ENCODE data around the gene THAP7. TPM values are rescaled to one million over a fixed set of nuclear protein-coding genes. Genes with fewer than 3 reads are reported as not detected.

THAP7 gene
- total and polyA plus RNA-seq, 2 of the 13 experiments (the other 11 are each of a cell fraction or from before 2014, with no cell fraction given) = 13.0 to 25.5 TPM

DNA sequence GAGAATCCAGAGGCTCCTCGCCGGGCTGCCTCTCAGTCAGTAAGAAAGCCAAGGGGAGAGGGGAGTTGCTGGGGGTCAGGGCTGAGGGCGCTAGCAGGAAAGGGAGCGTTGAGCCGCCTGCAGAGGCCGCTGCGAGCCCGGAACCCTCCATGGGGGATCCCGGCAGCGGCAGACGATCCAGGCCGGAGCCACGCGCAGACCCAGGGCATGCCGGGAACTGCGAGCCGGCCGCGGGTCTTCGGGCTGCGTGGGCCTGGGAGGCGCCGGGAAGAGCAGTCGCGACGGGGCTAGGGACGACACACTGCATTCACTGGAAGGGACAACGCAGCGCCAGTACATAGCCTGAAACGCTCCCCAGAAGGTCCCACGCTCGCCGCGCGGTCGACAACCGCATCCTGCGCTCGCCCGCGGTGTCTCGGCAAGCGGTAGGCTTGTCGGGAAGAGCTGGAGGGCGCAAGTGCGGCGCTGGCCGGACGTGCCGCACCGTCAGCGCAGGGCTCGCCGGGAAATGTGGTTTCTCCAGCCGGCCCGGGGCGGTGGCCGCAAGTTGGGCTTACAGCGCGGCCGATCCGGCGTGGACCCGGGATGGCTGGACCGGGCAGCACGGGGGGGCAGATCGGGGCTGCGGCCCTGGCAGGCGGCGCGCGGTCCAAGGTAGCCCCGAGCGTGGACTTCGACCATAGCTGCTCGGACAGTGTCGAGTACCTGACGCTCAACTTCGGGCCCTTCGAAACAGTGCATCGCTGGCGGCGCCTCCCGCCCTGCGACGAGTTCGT, 19.9 kb downstream of the THAP7 start, which contains the start of gene LZTR1 (continued):
- TF ChIP-seq, protein P1, sequence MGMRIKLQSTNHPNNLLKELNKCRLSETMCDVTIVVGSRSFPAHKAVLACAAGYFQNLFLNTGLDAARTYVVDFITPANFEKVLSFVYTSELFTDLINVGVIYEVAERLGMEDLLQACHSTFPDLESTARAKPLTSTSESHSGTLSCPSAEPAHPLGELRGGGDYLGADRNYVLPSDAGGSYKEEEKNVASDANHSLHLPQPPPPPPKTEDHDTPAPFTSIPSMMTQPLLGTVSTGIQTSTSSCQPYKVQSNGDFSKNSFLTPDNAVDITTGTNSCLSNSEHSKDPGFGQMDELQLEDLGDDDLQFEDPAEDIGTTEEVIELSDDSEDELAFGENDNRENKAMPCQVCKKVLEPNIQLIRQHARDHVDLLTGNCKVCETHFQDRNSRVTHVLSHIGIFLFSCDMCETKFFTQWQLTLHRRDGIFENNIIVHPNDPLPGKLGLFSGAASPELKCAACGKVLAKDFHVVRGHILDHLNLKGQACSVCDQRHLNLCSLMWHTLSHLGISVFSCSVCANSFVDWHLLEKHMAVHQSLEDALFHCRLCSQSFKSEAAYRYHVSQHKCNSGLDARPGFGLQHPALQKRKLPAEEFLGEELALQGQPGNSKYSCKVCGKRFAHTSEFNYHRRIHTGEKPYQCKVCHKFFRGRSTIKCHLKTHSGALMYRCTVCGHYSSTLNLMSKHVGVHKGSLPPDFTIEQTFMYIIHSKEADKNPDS (CRISPR knock-in tag; IDR thresholded peaks at IDR 0.05) = peak; percentile 56; the same call in 1 of the 2 replicates
- TF ChIP-seq, protein P2, sequence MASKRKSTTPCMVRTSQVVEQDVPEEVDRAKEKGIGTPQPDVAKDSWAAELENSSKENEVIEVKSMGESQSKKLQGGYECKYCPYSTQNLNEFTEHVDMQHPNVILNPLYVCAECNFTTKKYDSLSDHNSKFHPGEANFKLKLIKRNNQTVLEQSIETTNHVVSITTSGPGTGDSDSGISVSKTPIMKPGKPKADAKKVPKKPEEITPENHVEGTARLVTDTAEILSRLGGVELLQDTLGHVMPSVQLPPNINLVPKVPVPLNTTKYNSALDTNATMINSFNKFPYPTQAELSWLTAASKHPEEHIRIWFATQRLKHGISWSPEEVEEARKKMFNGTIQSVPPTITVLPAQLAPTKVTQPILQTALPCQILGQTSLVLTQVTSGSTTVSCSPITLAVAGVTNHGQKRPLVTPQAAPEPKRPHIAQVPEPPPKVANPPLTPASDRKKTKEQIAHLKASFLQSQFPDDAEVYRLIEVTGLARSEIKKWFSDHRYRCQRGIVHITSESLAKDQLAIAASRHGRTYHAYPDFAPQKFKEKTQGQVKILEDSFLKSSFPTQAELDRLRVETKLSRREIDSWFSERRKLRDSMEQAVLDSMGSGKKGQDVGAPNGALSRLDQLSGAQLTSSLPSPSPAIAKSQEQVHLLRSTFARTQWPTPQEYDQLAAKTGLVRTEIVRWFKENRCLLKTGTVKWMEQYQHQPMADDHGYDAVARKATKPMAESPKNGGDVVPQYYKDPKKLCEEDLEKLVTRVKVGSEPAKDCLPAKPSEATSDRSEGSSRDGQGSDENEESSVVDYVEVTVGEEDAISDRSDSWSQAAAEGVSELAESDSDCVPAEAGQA (IDR thresholded peaks at IDR 0.05; ENCODE audit: low read depth) = no peak
- TF ChIP-seq, protein P2 (CRISPR knock-in tag; IDR thresholded peaks at IDR 0.05; ENCODE audit: borderline replicate concordance) = peak; percentile 83; the same call in 1 of the 2 replicates
- TF ChIP-seq ZNF33B (CRISPR knock-in tag; IDR thresholded peaks at IDR 0.05) (no peak; the same call in 1 of the 2 replicates), YEATS2 (CRISPR knock-in tag; IDR thresholded peaks at IDR 0.05; ENCODE audit: borderline replicate concordance) (peak; percentile 87), HOXA5 (CRISPR knock-in tag; IDR thresholded peaks at IDR 0.05) (peak; percentile 85), PCBP2 (optimal IDR thresholded peaks at IDR 0.05; ENCODE audit: low read depth, low read length, poor library complexity, severe bottlenecking) (no peak)
- TF ChIP-seq, protein P3, sequence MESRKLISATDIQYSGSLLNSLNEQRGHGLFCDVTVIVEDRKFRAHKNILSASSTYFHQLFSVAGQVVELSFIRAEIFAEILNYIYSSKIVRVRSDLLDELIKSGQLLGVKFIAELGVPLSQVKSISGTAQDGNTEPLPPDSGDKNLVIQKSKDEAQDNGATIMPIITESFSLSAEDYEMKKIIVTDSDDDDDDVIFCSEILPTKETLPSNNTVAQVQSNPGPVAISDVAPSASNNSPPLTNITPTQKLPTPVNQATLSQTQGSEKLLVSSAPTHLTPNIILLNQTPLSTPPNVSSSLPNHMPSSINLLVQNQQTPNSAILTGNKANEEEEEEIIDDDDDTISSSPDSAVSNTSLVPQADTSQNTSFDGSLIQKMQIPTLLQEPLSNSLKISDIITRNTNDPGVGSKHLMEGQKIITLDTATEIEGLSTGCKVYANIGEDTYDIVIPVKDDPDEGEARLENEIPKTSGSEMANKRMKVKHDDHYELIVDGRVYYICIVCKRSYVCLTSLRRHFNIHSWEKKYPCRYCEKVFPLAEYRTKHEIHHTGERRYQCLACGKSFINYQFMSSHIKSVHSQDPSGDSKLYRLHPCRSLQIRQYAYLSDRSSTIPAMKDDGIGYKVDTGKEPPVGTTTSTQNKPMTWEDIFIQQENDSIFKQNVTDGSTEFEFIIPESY (CRISPR knock-in tag; IDR thresholded peaks at IDR 0.05) = peak; percentile 59; the same call in 1 of the 2 replicates
- TF ChIP-seq, protein P4, sequence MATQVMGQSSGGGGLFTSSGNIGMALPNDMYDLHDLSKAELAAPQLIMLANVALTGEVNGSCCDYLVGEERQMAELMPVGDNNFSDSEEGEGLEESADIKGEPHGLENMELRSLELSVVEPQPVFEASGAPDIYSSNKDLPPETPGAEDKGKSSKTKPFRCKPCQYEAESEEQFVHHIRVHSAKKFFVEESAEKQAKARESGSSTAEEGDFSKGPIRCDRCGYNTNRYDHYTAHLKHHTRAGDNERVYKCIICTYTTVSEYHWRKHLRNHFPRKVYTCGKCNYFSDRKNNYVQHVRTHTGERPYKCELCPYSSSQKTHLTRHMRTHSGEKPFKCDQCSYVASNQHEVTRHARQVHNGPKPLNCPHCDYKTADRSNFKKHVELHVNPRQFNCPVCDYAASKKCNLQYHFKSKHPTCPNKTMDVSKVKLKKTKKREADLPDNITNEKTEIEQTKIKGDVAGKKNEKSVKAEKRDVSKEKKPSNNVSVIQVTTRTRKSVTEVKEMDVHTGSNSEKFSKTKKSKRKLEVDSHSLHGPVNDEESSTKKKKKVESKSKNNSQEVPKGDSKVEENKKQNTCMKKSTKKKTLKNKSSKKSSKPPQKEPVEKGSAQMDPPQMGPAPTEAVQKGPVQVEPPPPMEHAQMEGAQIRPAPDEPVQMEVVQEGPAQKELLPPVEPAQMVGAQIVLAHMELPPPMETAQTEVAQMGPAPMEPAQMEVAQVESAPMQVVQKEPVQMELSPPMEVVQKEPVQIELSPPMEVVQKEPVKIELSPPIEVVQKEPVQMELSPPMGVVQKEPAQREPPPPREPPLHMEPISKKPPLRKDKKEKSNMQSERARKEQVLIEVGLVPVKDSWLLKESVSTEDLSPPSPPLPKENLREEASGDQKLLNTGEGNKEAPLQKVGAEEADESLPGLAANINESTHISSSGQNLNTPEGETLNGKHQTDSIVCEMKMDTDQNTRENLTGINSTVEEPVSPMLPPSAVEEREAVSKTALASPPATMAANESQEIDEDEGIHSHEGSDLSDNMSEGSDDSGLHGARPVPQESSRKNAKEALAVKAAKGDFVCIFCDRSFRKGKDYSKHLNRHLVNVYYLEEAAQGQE (IDR thresholded peaks at IDR 0.05; ENCODE audit: borderline replicate concordance in 1 of 2, low read depth in 1 of 2, low read length in 2 of 2) = no peak; a peak in 1 of 4 replicates
- TF ChIP-seq, protein P5, sequence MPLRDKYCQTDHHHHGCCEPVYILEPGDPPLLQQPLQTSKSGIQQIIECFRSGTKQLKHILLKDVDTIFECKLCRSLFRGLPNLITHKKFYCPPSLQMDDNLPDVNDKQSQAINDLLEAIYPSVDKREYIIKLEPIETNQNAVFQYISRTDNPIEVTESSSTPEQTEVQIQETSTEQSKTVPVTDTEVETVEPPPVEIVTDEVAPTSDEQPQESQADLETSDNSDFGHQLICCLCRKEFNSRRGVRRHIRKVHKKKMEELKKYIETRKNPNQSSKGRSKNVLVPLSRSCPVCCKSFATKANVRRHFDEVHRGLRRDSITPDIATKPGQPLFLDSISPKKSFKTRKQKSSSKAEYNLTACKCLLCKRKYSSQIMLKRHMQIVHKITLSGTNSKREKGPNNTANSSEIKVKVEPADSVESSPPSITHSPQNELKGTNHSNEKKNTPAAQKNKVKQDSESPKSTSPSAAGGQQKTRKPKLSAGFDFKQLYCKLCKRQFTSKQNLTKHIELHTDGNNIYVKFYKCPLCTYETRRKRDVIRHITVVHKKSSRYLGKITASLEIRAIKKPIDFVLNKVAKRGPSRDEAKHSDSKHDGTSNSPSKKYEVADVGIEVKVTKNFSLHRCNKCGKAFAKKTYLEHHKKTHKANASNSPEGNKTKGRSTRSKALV (CRISPR knock-in tag; IDR thresholded peaks at IDR 0.05) = peak; percentile 94
